Activated naive CD8-positive, alpha-beta T cell treated with anti-CD3 and anti-CD28 coated beads for 36 hours (primary cell): ENCODE results near the gene RABL6. TPM values are rescaled to one million over a fixed set of nuclear protein-coding genes. Genes with fewer than 3 reads are reported as not detected.
"Not testable (repeated sequence)": the region's sequence is repeated elsewhere in the genome, so short reads cannot be mapped to it uniquely, and the experiment has no call there.

ENCODE experiments used
- DNase-seq: peaks from one replicate; pipeline ENCODE4 v3.0.0; 2021
- H3K27ac Mint-ChIP-seq: one replicate; pipeline ENCODE4 v1.8.0; 2022; ENCODE audit warnings: mild to moderate bottlenecking, moderate library complexity, mixed read lengths
- H3K27me3 Mint-ChIP-seq: one replicate; pipeline ENCODE4 v1.8.0; 2022; ENCODE audit warnings: mild to moderate bottlenecking, mixed read lengths
- H3K36me3 Mint-ChIP-seq: one replicate; pipeline ENCODE4 v1.8.0; 2021; ENCODE audit warnings: mild to moderate bottlenecking, mixed read lengths
- H3K4me1 Mint-ChIP-seq: one replicate; pipeline ENCODE4 v1.8.0; 2021; ENCODE audit warnings: mixed read lengths
- H3K4me3 Mint-ChIP-seq: one replicate; pipeline ENCODE4 v1.8.0; 2022; ENCODE audit warnings: mild to moderate bottlenecking, moderate library complexity, mixed read lengths
- H3K9me3 Mint-ChIP-seq: one replicate; pipeline ENCODE4 v1.8.0; 2022; ENCODE audit warnings: mixed read lengths
- total RNA-seq, 2 experiments: library from RNA; stranded (reverse); gene quantifications; one replicate each; pipeline ENCODE4 v1.2.3, GENCODE V29; 2021

The RABL6 gene
- total RNA-seq, 2 experiments from 2014 or later = 87.0 to 88.3 TPM

GRCh38 chr9:136840140-136840876 is 32.6 kb downstream of the RABL6 start:
- H3K4me3 Mint-ChIP-seq = no peak overlapping the region
- H3K27me3 Mint-ChIP-seq = peaks cover 3% of the 10 kb centered on the region
- H3K9me3 Mint-ChIP-seq = no peaks in the 10 kb centered on the region
- H3K27ac Mint-ChIP-seq = no peak overlapping the region
- peaks cover 6% of the 10 kb centered on the region for H3K36me3 Mint-ChIP-seq
- H3K4me1 Mint-ChIP-seq = peaks cover 7% of the 10 kb centered on the region
- DNase-seq = no peak

GRCh38 chr9:136840877-136841645 is 33.3 kb downstream of the RABL6 start:
- Mint-ChIP-seq H3K4me1 (peaks cover 7% of the 10 kb centered on the region), H3K4me3 (no peak overlapping the region), H3K36me3 (peaks cover 6% of the 10 kb centered on the region), H3K27me3 (peaks cover 9% of the 10 kb centered on the region), H3K9me3 (no peaks in the 10 kb centered on the region), H3K27ac (no peak overlapping the region)
- DNase-seq = no peak

GRCh38 chr9:136841646-136842379 is 34.1 kb downstream of the RABL6 start:
- H3K36me3 Mint-ChIP-seq, DNase-seq, H3K9me3 Mint-ChIP-seq, H3K4me1 Mint-ChIP-seq, H3K4me3 Mint-ChIP-seq, H3K27ac Mint-ChIP-seq: not testable (repeated sequence)
- peaks cover 14% of the 10 kb centered on the region for H3K27me3 Mint-ChIP-seq

- H3K36me3 Mint-ChIP-seq, H3K9me3 Mint-ChIP-seq, H3K4me1 Mint-ChIP-seq, H3K27ac Mint-ChIP-seq: not testable (repeated sequence)
- H3K27me3 Mint-ChIP-seq = peaks cover 21% of the 10 kb centered on the region
- H3K4me3 Mint-ChIP-seq = peak within 1 kb of the TSS; percentile 59
- peak; percentile 86 for DNase-seq
These were observed 34.7 kb downstream of the RABL6 start, which contains the start of gene AJM1 for GRCh38 chr9:136842380-136842948. Gene AJM1, plus strand, starts transcription at chr9:136842478. Its CDS starts 1,937 bp downstream, at chr9:136844415.

GRCh38 chr9:136843159-136843800 is 35.5 kb downstream of the RABL6 start:
- H3K36me3 Mint-ChIP-seq, DNase-seq: not testable (repeated sequence)

GRCh38 chr9:136843801-136844740 is 36.3 kb downstream of the RABL6 start:
- Mint-ChIP-seq H3K4me1 (peaks cover 11% of the 10 kb centered on the region), H3K27me3 (peaks cover 29% of the 10 kb centered on the region), H3K4me3 (peak overlapping the region; percentile 14)
- H3K9me3 Mint-ChIP-seq, H3K27ac Mint-ChIP-seq, H3K36me3 Mint-ChIP-seq: not testable (repeated sequence)
- peak; percentile 62 for DNase-seq

More at GRCh38 chr9:136843159-136843800, 35.5 kb downstream of the RABL6 start:
- not testable (repeated sequence) for H3K27ac Mint-ChIP-seq, H3K9me3 Mint-ChIP-seq
- Mint-ChIP-seq H3K27me3 (peaks cover 27% of the 10 kb centered on the region), H3K4me1 (peaks cover 11% of the 10 kb centered on the region), H3K4me3 (peak overlapping the region; percentile 14)

GRCh38 chr9:136844761-136845464 is 37.2 kb downstream of the RABL6 start:
- H3K9me3 Mint-ChIP-seq = no peaks in the 10 kb centered on the region
- DNase-seq = peak; percentile 34
- no peak overlapping the region for H3K27ac Mint-ChIP-seq
- peaks cover 3% of the 10 kb centered on the region for H3K36me3 Mint-ChIP-seq
- peaks cover 14% of the 10 kb centered on the region for H3K4me1 Mint-ChIP-seq
- peaks cover 31% of the 10 kb centered on the region for H3K27me3 Mint-ChIP-seq
- H3K4me3 Mint-ChIP-seq = no peak overlapping the region

- Mint-ChIP-seq H3K27ac (no peak overlapping the region), H3K4me1 (peaks cover 16% of the 10 kb centered on the region), H3K9me3 (no peaks in the 10 kb centered on the region), H3K36me3 (peaks cover 5% of the 10 kb centered on the region), H3K27me3 (peaks cover 31% of the 10 kb centered on the region), H3K4me3 (no peak overlapping the region)
- DNase-seq = no peak
These were observed 37.9 kb downstream of the RABL6 start for GRCh38 chr9:136845465-136846260.

GRCh38 chr9:136846376-136847087 is 38.8 kb downstream of the RABL6 start:
- Mint-ChIP-seq H3K36me3 (peaks cover 7% of the 10 kb centered on the region), H3K27me3 (peaks cover 31% of the 10 kb centered on the region), H3K4me1 (peaks cover 16% of the 10 kb centered on the region), H3K27ac (no peak overlapping the region), H3K4me3 (peak overlapping the region; percentile 7), H3K9me3 (no peaks in the 10 kb centered on the region)
- DNase-seq = no peak

- H3K27ac Mint-ChIP-seq = peak overlapping the region; percentile 83
- H3K9me3 Mint-ChIP-seq = no peaks in the 10 kb centered on the region
- DNase-seq = peak; percentile 42
- peaks cover 15% of the 10 kb centered on the region for H3K4me1 Mint-ChIP-seq
- peak overlapping the region; percentile 94 for H3K4me3 Mint-ChIP-seq
- H3K27me3 Mint-ChIP-seq = peaks cover 31% of the 10 kb centered on the region
- H3K36me3 Mint-ChIP-seq = peaks cover 7% of the 10 kb centered on the region
These were observed 39.5 kb downstream of the RABL6 start for GRCh38 chr9:136847088-136847825.

- Mint-ChIP-seq H3K4me3 (peak overlapping the region; percentile 94), H3K27ac (peak overlapping the region; percentile 83), H3K4me1 (peaks cover 13% of the 10 kb centered on the region), H3K9me3 (no peaks in the 10 kb centered on the region), H3K36me3 (peaks cover 7% of the 10 kb centered on the region), H3K27me3 (peaks cover 31% of the 10 kb centered on the region)
- DNase-seq = peak; percentile 86
These were observed 40.2 kb downstream of the RABL6 start for GRCh38 chr9:136847826-136848392.
